ENCODE results near the gene NFIC.
A peak's percentile ranks its signal among the peaks of the same experiment; 100 is the strongest.
"Not testable (repeated sequence)": the region's sequence is repeated elsewhere in the genome, so short reads cannot be mapped to it uniquely, and the experiment has no call there.

The NFIC gene

GRCh38 chr19:3440082-3440481 is 73.7 kb downstream of the NFIC start:
- DNase-seq: peak; percentile 66
- in situ Hi-C loops (cut with MboI; ENCODE audit: low pct_unique_long_range_greater_than_20kb, low sequenced_read_pairs): no loop called here

- DNase-seq: no peak
- in situ Hi-C loops (cut with MboI; ENCODE audit: low pct_unique_long_range_greater_than_20kb, low sequenced_read_pairs): no loop called here
Observed at GRCh38 chr19:3441089-3441985, 75.0 kb downstream of the NFIC start.

GRCh38 chr19:3441986-3442329 is 75.6 kb downstream of the NFIC start:
- in situ Hi-C loops (cut with MboI; ENCODE audit: low pct_unique_long_range_greater_than_20kb, low sequenced_read_pairs): no loop called here
- no peak for DNase-seq

GRCh38 chr19:3442487-3443071 is 76.2 kb downstream of the NFIC start:
- no peak for DNase-seq
- in situ Hi-C loops (cut with MboI; ENCODE audit: low pct_unique_long_range_greater_than_20kb, low sequenced_read_pairs): no loop called here

- in situ Hi-C loops (cut with MboI; ENCODE audit: low pct_unique_long_range_greater_than_20kb, low sequenced_read_pairs): no loop called here
- peak; percentile 32 for DNase-seq
Observed at GRCh38 chr19:3443840-3444694, 77.7 kb downstream of the NFIC start.

GRCh38 chr19:3444695-3445234 is 78.4 kb downstream of the NFIC start:
- DNase-seq: no peak
- in situ Hi-C loops (cut with MboI; ENCODE audit: low pct_unique_long_range_greater_than_20kb, low sequenced_read_pairs): no loop called here

GRCh38 chr19:3446657-3447056 is 80.3 kb downstream of the NFIC start:
- DNase-seq; in situ Hi-C loops (cut with MboI; ENCODE audit: low pct_unique_long_range_greater_than_20kb, low sequenced_read_pairs): not testable (repeated sequence)

- in situ Hi-C loops (cut with MboI; ENCODE audit: low pct_unique_long_range_greater_than_20kb, low sequenced_read_pairs): no loop called here
Observed at GRCh38 chr19:3448616-3449334, 82.4 kb downstream of the NFIC start.

GRCh38 chr19:3450796-3451411 is 84.5 kb downstream of the NFIC start:
- in situ Hi-C loops (cut with MboI; ENCODE audit: low pct_unique_long_range_greater_than_20kb, low sequenced_read_pairs): no loop called here
- peak; percentile 80 for DNase-seq

More at GRCh38 chr19:3448616-3449334, 82.4 kb downstream of the NFIC start:
- DNase-seq: no peak

- no peak for DNase-seq
- in situ Hi-C loops (cut with MboI; ENCODE audit: low pct_unique_long_range_greater_than_20kb, low sequenced_read_pairs): no loop called here
Observed at GRCh38 chr19:3451451-3451866, 85.1 kb downstream of the NFIC start.

- in situ Hi-C loops (cut with MboI; ENCODE audit: low pct_unique_long_range_greater_than_20kb, low sequenced_read_pairs): no loop called here
- DNase-seq: no peak
Observed at GRCh38 chr19:3452171-3452941, 86.0 kb downstream of the NFIC start.

GRCh38 chr19:3452942-3453214 is 86.5 kb downstream of the NFIC start:
- in situ Hi-C loops (cut with MboI; ENCODE audit: low pct_unique_long_range_greater_than_20kb, low sequenced_read_pairs): not testable (repeated sequence)

GRCh38 chr19:3453840-3454239 is 87.5 kb downstream of the NFIC start:
- DNase-seq: no peak
- in situ Hi-C loops (cut with MboI; ENCODE audit: low pct_unique_long_range_greater_than_20kb, low sequenced_read_pairs): no loop called here

More at GRCh38 chr19:3452942-3453214, 86.5 kb downstream of the NFIC start:
- not testable (repeated sequence) for DNase-seq

- DNase-seq: no peak
- in situ Hi-C loops (cut with MboI; ENCODE audit: low pct_unique_long_range_greater_than_20kb, low sequenced_read_pairs): no loop called here
Observed at GRCh38 chr19:3454656-3455392, 88.4 kb downstream of the NFIC start.

GRCh38 chr19:3455393-3455955 is 89.1 kb downstream of the NFIC start:
- no peak for DNase-seq
- in situ Hi-C loops (cut with MboI; ENCODE audit: low pct_unique_long_range_greater_than_20kb, low sequenced_read_pairs): no loop called here

GRCh38 chr19:3455960-3456601 is 89.7 kb downstream of the NFIC start:
- in situ Hi-C loops (cut with MboI; ENCODE audit: low pct_unique_long_range_greater_than_20kb, low sequenced_read_pairs): no loop called here
- no peak for DNase-seq

All from KBM-7 (cell line).